ENCODE data around the gene OR4S1.
"Not testable (repeated sequence)": the region's sequence is repeated elsewhere in the genome, so short reads cannot be mapped to it uniquely, and the experiment has no call there.

The OR4S1 gene

GRCh38 chr11:48341466-48341865, 35.4 kb downstream of the OR4S1 start:
- Histone ChIP-seq H3K9me3 (ENCODE audit: insufficient read depth, low read length) (peaks cover 8% of the 10 kb centered on the region; the same call in 1 of the 2 replicates), H3K4me1 (ENCODE audit: insufficient read depth, insufficient read length) (no peaks in the 10 kb centered on the region), H3K27me3 (ENCODE audit: insufficient read depth, insufficient read length) (no peaks in the 10 kb centered on the region), H3K9ac (ENCODE audit: insufficient read length, low read depth) (no peak overlapping the region), H3K36me3 (ENCODE audit: insufficient read depth, insufficient read length, low read length) (no peaks in the 10 kb centered on the region), H3K4me3 (ENCODE audit: insufficient read length, low read depth) (no peak overlapping the region)
- DNase-seq (ENCODE audit: low read depth, low spot score) = no peak
- no peak for TF ChIP-seq ZNF274 (IDR thresholded peaks at IDR 0.05; ENCODE audit: low read depth, low read length)
- no peak for TF ChIP-seq SUZ12 (IDR thresholded peaks at IDR 0.05; ENCODE audit: extremely low read depth, insufficient read depth, insufficient read length)
- TF ChIP-seq YY1 (IDR thresholded peaks at IDR 0.05; ENCODE audit: insufficient read depth, insufficient read length) = no peak

GRCh38 chr11:48342505-48342904, 36.5 kb downstream of the OR4S1 start:
- not testable (repeated sequence) for H3K9me3 ChIP-seq (ENCODE audit: insufficient read depth, low read length); H3K4me3 ChIP-seq (ENCODE audit: insufficient read length, low read depth); DNase-seq (ENCODE audit: low read depth, low spot score); H3K4me1 ChIP-seq (ENCODE audit: insufficient read depth, insufficient read length); H3K27me3 ChIP-seq (ENCODE audit: insufficient read depth, insufficient read length); H3K9ac ChIP-seq (ENCODE audit: insufficient read length, low read depth); H3K36me3 ChIP-seq (ENCODE audit: insufficient read depth, insufficient read length, low read length)

- DNase-seq (ENCODE audit: low read depth, low spot score); H3K9ac ChIP-seq (ENCODE audit: insufficient read length, low read depth); H3K4me1 ChIP-seq (ENCODE audit: insufficient read depth, insufficient read length); H3K9me3 ChIP-seq (ENCODE audit: insufficient read depth, low read length); H3K4me3 ChIP-seq (ENCODE audit: insufficient read length, low read depth); H3K36me3 ChIP-seq (ENCODE audit: insufficient read depth, insufficient read length, low read length); H3K27me3 ChIP-seq (ENCODE audit: insufficient read depth, insufficient read length): not testable (repeated sequence)
These were observed 40.3 kb downstream of the OR4S1 start for GRCh38 chr11:48346286-48346685.

GRCh38 chr11:48354013-48354412, 48.0 kb downstream of the OR4S1 start:
- Histone ChIP-seq H3K27me3 (ENCODE audit: insufficient read depth, insufficient read length) (no peaks in the 10 kb centered on the region), H3K4me3 (ENCODE audit: insufficient read length, low read depth) (no peak overlapping the region), H3K9me3 (ENCODE audit: insufficient read depth, low read length) (peaks cover 10% of the 10 kb centered on the region; the same call in 1 of the 2 replicates), H3K4me1 (ENCODE audit: insufficient read depth, insufficient read length) (no peaks in the 10 kb centered on the region), H3K9ac (ENCODE audit: insufficient read length, low read depth) (no peak overlapping the region), H3K36me3 (ENCODE audit: insufficient read depth, insufficient read length, low read length) (no peaks in the 10 kb centered on the region)
- DNase-seq (ENCODE audit: low read depth, low spot score) = no peak
- TF ChIP-seq YY1 (IDR thresholded peaks at IDR 0.05; ENCODE audit: insufficient read depth, insufficient read length) (no peak), SUZ12 (IDR thresholded peaks at IDR 0.05; ENCODE audit: extremely low read depth, insufficient read depth, insufficient read length) (no peak), ZNF274 (IDR thresholded peaks at IDR 0.05; ENCODE audit: low read depth, low read length) (no peak)

GRCh38 chr11:48354677-48355076, 48.7 kb downstream of the OR4S1 start:
- TF ChIP-seq YY1 (IDR thresholded peaks at IDR 0.05; ENCODE audit: insufficient read depth, insufficient read length) (no peak), ZNF274 (IDR thresholded peaks at IDR 0.05; ENCODE audit: low read depth, low read length) (no peak), SUZ12 (IDR thresholded peaks at IDR 0.05; ENCODE audit: extremely low read depth, insufficient read depth, insufficient read length) (no peak)
- no peaks in the 10 kb centered on the region for H3K27me3 ChIP-seq (ENCODE audit: insufficient read depth, insufficient read length)
- no peak overlapping the region for H3K4me3 ChIP-seq (ENCODE audit: insufficient read length, low read depth)
- H3K36me3 ChIP-seq (ENCODE audit: insufficient read depth, insufficient read length, low read length) = no peaks in the 10 kb centered on the region
- no peak for DNase-seq (ENCODE audit: low read depth, low spot score)
- no peaks in the 10 kb centered on the region for H3K4me1 ChIP-seq (ENCODE audit: insufficient read depth, insufficient read length)
- peaks cover 10% of the 10 kb centered on the region; the same call in 1 of the 2 replicates for H3K9me3 ChIP-seq (ENCODE audit: insufficient read depth, low read length)
- no peak overlapping the region for H3K9ac ChIP-seq (ENCODE audit: insufficient read length, low read depth)

Measured in NT2/D1 (cell line).